Gastroesophageal sphincter (tissue), 4 donors: ENCODE measurements around the gene LINC00237. TPM values are rescaled to one million over a fixed set of nuclear protein-coding genes. Genes with fewer than 3 reads are reported as not detected.
A peak's percentile ranks its signal among the peaks of the same experiment; 100 is the strongest.

Source experiments
- ATAC-seq: fragments of 150-250 bp; one replicate; pipeline ENCODE4 v1.9.1; 2016; ENCODE audit warnings: mild to moderate bottlenecking, moderate library complexity
- H3K27ac ChIP-seq, 4 donors: fragments of 200-600 bp; sonication (generic) in 3 of 4; 1 replicate in 3 of 4; 2 replicates in 1 of 4; pipeline ENCODE4 v1.5.1; 2016 to 2019
- H3K27me3 ChIP-seq: fragments of 200-600 bp; sonication (generic); one replicate; pipeline ENCODE4 v1.5.1; 2019
- H3K36me3 ChIP-seq, 2 donors: fragments of 200-600 bp; sonication (generic); one replicate each; pipeline ENCODE4 v1.5.1; 2019; ENCODE audit warnings: control low read depth in 1 of 2
- H3K4me1 ChIP-seq, 3 donors: fragments of 200-600 bp; sonication (generic); 1 replicate in 2 of 3; 2 replicates in 1 of 3; pipeline ENCODE4 v1.5.1; 2016 to 2019; ENCODE audit warnings: control low read depth in 2 of 3
- H3K4me3 ChIP-seq, 2 donors: fragments of 200-600 bp; sonication (generic); one replicate each; pipeline ENCODE4 v1.5.1; 2019; ENCODE audit warnings: mild to moderate bottlenecking in 1 of 2, moderate library complexity in 1 of 2
- H3K9me3 ChIP-seq, 3 donors: fragments of 200-600 bp; sonication (generic); one replicate each; pipeline ENCODE4 v1.5.1; 2017 to 2019; ENCODE audit warnings: control low read depth in 2 of 3
- CTCF ChIP-seq, 4 experiments: fragments of 200-600 bp in 2 of 4; fragments of 450-650 bp in 2 of 4; sonication (generic) in 1 of 4; IDR thresholded peaks; one replicate each; pipeline ENCODE4 v1.5.1; 2017 to 2019; ENCODE audit warnings: antibody characterized with exemption in 4 of 4, mild to moderate bottlenecking in 2 of 4, moderate library complexity in 2 of 4
- EP300 ChIP-seq: sonication (generic); formaldehyde crosslinking; IDR thresholded peaks from one replicate; pipeline ENCODE4 v1.6.1; 2017; ENCODE audit warnings: antibody characterized with exemption, mild to moderate bottlenecking
- POLR2A ChIP-seq, 2 donors: fragments of 450-650 bp; IDR thresholded peaks; one replicate each; pipeline ENCODE4 v1.6.1; 2017; ENCODE audit warnings: antibody characterized with exemption in 2 of 2, mild to moderate bottlenecking in 2 of 2, moderate library complexity in 1 of 2
- POLR2AphosphoS5 ChIP-seq: sonication (generic); formaldehyde crosslinking; IDR thresholded peaks from one replicate; pipeline ENCODE4 v1.6.1; 2017; ENCODE audit warnings: antibody characterized with exemption
- WGBS, 2 donors: methylation state at CpG; one replicate each; pipeline ENCODE4 v1.1.5; 2018; ENCODE audit warnings: low coverage in 1 of 2; 5-methylcytosine and 5-hydroxymethylcytosine counted together
- total RNA-seq, 4 donors: library from RNA; depleted of rRNA; stranded (reverse); fragments of >200 nt; gene quantifications; one replicate each; pipeline ENCODE4 v1.1.0, GENCODE V29; 2016

LINC00237 gene
- total RNA-seq, 4 donors from 2014 or later = not detected

GRCh38 chr20:21050710-21051109, 55.4 kb downstream of the LINC00237 start:
- no peaks in the 10 kb centered on the region for H3K4me1 ChIP-seq
- 60 to 78% methylated on average over 1 to 3 of the region's 3 CpGs for WGBS, 2 donors
- H3K36me3 ChIP-seq = no peaks in the 10 kb centered on the region
- no peaks in the 10 kb centered on the region for H3K9me3 ChIP-seq
- H3K27me3 ChIP-seq = peaks cover 35% of the 10 kb centered on the region
- no peak for ATAC-seq
- H3K27ac ChIP-seq = no peak overlapping the region
- no peak for TF ChIP-seq POLR2AphosphoS5
- TF ChIP-seq EP300 = no peak
- no peak for TF ChIP-seq CTCF (IDR thresholded peaks at IDR 0.05)
- TF ChIP-seq POLR2A (IDR thresholded peaks at IDR 0.05) = no peak
- no peak overlapping the region for H3K4me3 ChIP-seq

GRCh38 chr20:21049305-21049828, 56.8 kb downstream of the LINC00237 start:
- ATAC-seq = no peak
- Histone ChIP-seq H3K4me3 (no peak overlapping the region), H3K4me1 (no peaks in the 10 kb centered on the region), H3K27ac (no peak overlapping the region), H3K9me3 (no peaks in the 10 kb centered on the region), H3K27me3 (peaks cover 35% of the 10 kb centered on the region), H3K36me3 (no peaks in the 10 kb centered on the region)
- TF ChIP-seq EP300 = no peak
- no peak for TF ChIP-seq POLR2AphosphoS5
- no peak for TF ChIP-seq POLR2A (IDR thresholded peaks at IDR 0.05)
- TF ChIP-seq CTCF (IDR thresholded peaks at IDR 0.05) = no peak
- 73 to 79% methylated on average over 2 to 4 of the region's 6 CpGs for WGBS, 2 donors

- H3K27me3 ChIP-seq = peaks cover 35% of the 10 kb centered on the region
- no peak for ATAC-seq
- H3K4me3 ChIP-seq = no peak overlapping the region
- H3K4me1 ChIP-seq = no peaks in the 10 kb centered on the region
- no peak overlapping the region for H3K27ac ChIP-seq
- 60 to 75% methylated on average over 3 to 5 of the region's 5 CpGs for WGBS, 2 donors
- no peaks in the 10 kb centered on the region for H3K36me3 ChIP-seq
- TF ChIP-seq CTCF (IDR thresholded peaks at IDR 0.05) (peak in 2 of 4 experiments; percentile 4 to 33), POLR2A (IDR thresholded peaks at IDR 0.05) (no peak), POLR2AphosphoS5 (no peak)
- H3K9me3 ChIP-seq = no peaks in the 10 kb centered on the region
Observed at GRCh38 chr20:21048841-21049273, 57.3 kb downstream of the LINC00237 start.

DNA sequence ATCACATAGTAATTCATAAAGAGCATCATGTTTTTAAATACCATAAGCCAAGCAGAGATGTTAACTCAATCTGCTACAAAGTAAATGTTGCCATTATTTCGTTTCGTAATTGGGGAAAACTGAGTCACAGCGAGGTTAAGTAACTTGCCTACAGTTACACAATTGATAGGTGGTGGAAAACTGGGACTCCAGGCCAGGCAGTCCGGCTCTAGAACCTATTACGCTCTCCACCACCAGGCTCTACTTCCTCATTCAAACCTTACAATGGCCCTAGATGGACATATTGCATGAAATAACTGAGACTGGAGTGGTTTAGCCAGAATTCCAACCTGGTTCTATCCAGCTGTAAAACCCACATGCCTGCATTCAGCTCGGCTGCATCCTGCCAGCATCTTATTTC, 58.2 kb downstream of the LINC00237 start:
- no peaks in the 10 kb centered on the region for H3K9me3 ChIP-seq
- no peak overlapping the region for H3K4me3 ChIP-seq
- ATAC-seq = no peak
- H3K36me3 ChIP-seq = no peaks in the 10 kb centered on the region
- 70 to 90% methylated on average over 4 to 6 of the region's 6 CpGs for whole genome bisulfite sequencing, 2 donors
- H3K27me3 ChIP-seq = peaks cover 35% of the 10 kb centered on the region
- H3K4me1 ChIP-seq = no peaks in the 10 kb centered on the region
- no peak for TF ChIP-seq EP300
- TF ChIP-seq POLR2AphosphoS5 = no peak
- no peak for TF ChIP-seq POLR2A (IDR thresholded peaks at IDR 0.05)
- no peak for TF ChIP-seq CTCF (IDR thresholded peaks at IDR 0.05)
- no peak overlapping the region for H3K27ac ChIP-seq

DNA sequence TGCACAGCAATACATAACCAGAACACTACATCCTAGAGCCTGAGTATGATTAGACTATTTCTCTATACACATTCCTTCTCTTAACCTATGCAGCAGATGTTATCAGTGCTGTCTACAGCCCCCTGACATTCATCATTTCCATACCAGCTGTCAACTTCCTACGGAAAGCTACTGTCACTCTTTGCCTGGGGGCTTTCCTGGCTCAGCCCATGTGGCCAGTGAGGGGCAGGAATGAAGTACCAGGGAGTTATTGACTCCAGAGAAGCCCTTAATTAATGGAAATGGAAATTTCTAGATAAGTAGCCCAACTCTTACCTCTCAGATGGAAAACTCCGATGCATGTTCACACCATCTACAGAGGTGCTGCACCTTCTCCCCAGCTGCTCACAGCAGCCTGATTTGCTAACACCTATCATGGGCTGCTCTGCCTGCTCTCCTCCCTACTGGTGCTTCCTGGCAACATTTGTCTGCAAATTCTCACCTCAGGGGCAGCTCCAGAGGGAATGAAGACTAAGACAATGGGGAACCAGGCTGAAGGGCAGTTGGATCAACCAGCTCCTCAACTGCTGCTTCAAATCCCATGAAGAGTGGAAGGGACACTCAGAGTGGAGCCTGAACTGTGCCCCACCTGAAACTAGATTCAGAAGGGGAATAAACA, 59.6 kb downstream of the LINC00237 start:
- H3K9me3 ChIP-seq = peaks cover 0 to 3% (median 0%) of the 10 kb centered on the region in 3 donors
- H3K36me3 ChIP-seq = no peaks in the 10 kb centered on the region
- H3K27me3 ChIP-seq = peaks cover 27% of the 10 kb centered on the region
- 17% methylated on average over 2 of the region's 2 CpGs; no CpG with 5 or more reads in 1 of the 2 donors for WGBS, 2 donors
- H3K4me1 ChIP-seq = no peaks in the 10 kb centered on the region
- H3K4me3 ChIP-seq = no peak overlapping the region
- TF ChIP-seq EP300 (no peak), POLR2AphosphoS5 (no peak), CTCF (IDR thresholded peaks at IDR 0.05) (no peak), POLR2A (IDR thresholded peaks at IDR 0.05) (no peak)
- H3K27ac ChIP-seq = no peak overlapping the region
- ATAC-seq = no peak
